Activated CD4-positive, CD25-positive, alpha-beta regulatory T cell treated with anti-CD3 and anti-CD28 coated beads, Interleukin-2, amount 50 U/mL, for 72 hours (primary cell): ENCODE measurements around the gene TBXAS1.

Experiments
- DNase-seq: peaks from one replicate; pipeline ENCODE4 v3.0.0; 2021

TBXAS1 gene

GRCh38 chr7:140056431-140057142 is 227.5 kb downstream of the TBXAS1 start:
- DNase-seq = no peak

- DNase-seq = no peak
Measured at GRCh38 chr7:140057143-140057535, 228.1 kb downstream of the TBXAS1 start.

- DNase-seq = no peak
Measured at GRCh38 chr7:140058517-140058916, 229.5 kb downstream of the TBXAS1 start.

GRCh38 chr7:140059273-140060242 is 230.5 kb downstream of the TBXAS1 start:
- no peak for DNase-seq

DNA sequence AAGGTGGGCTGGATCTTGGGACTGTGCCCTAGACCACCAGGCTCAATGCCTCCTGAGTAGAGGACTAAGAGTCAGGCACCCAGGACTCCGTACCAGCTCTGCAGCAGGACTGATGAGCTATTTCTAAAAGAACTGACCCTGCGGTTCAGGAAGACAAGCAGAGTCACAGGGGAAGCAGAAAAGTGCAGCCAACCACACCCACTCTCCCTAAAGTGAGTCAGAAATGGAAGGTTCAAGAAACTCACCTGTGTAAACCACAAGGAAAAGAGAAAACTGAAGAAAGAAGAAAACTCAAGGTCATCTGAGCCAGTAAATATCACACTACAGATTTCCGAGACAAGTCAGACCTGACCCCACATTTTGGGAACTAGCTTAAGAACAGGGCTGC is 231.2 kb downstream of the TBXAS1 start:
- DNase-seq = no peak

GRCh38 chr7:140060788-140061606 is 231.9 kb downstream of the TBXAS1 start:
- no peak for DNase-seq

DNA sequence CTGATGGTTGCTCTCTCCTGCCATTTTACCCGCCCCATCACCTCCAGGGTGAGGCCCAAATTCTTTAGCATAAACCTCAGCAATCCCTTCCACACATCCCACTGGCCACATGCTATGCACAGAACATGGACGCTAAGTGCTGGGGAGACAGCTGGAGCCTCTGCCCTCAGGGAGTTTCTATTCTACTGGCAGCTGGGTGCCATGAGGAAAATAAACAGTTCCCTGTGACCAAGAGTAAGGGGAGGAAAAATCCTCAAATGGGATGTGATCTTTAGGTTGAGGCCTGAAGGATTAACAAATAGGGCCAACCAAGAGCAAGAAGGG is 232.5 kb downstream of the TBXAS1 start:
- no peak for DNase-seq

- DNase-seq = no peak
Measured at GRCh38 chr7:140062118-140062527, 233.1 kb downstream of the TBXAS1 start.

- DNase-seq = peak; percentile 92
Measured at GRCh38 chr7:140062528-140063299, 233.7 kb downstream of the TBXAS1 start, which contains the start of gene PARP12. Gene PARP12, minus strand, starts transcription at chr7:140062951. Its CDS starts 104 bp downstream, at chr7:140062847.

DNA sequence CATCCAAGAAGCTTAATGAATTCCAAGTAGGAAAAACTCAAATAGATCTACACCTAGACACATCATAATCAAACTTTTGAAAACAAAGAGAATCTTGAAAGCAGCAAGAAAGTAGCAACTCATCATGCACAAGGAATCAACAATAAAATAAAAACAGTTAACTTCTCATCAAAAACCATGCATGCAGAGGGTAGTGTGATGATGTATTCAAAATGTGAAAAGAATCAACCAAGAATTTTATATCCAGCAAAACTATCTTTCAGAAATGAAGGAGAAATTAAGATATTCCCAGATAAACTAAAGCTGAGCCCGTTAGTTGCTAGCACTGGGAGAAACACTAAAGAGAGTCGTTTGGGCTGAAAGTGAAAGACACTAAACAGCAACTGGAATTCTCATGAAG is 238.0 kb downstream of the TBXAS1 start:
- no peak for DNase-seq

DNA sequence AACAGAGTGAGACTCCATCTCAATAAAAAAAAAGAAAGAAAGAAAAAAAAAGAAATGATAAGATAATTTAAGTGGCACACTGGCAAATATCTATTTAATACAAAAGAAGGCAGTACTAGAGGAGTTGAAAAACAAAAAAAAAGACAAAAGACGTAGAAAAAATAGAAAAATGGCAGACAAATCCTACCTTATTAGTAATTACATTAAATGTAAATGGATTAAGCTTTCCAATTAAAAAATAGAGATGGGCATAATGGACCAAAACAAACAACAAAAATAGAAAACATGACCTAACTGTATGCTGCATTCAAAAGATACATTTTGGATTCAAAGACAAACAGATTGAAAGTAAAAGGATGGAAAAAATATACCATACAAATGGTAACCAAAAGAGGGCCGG is 239.0 kb downstream of the TBXAS1 start:
- DNase-seq = no peak

- no peak for DNase-seq
Measured at GRCh38 chr7:140069298-140069949, 240.4 kb downstream of the TBXAS1 start.
